HG03457 (cell line): ENCODE data around the gene PSME3.
"Not testable (repeated sequence)": the region's sequence is repeated elsewhere in the genome, so short reads cannot be mapped to it uniquely, and the experiment has no call there.

Source experiments
- ATAC-seq: cut with Tn5 transposase; IDR thresholded peaks from one replicate; pipeline ENCODE4 v1.9.1; 2021; ENCODE audit warnings: moderate number of reproducible peaks; ENCODE audit not compliant: unreplicated experiment

PSME3 gene

DNA sequence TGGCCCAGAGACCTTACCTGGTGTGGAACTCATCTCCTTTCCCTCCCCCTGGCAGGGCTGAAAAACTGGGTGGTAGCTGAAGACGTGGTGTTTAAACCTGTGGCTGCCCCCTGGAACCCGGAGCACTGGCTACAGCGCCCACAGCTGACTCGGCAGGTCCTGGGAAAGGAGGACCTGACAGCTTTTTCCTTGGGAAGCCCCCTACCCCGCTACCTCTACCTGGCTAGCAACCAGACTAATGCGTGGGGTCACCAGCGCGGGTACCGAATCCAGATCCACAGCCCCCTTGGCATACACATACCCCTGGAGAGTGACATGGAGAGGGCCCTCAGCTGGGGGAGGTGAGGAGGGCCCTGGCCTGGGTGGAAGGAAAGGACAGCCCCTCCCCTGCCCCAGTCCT is 15.8 kb downstream of the PSME3 start:
- no peak for ATAC-seq

DNA sequence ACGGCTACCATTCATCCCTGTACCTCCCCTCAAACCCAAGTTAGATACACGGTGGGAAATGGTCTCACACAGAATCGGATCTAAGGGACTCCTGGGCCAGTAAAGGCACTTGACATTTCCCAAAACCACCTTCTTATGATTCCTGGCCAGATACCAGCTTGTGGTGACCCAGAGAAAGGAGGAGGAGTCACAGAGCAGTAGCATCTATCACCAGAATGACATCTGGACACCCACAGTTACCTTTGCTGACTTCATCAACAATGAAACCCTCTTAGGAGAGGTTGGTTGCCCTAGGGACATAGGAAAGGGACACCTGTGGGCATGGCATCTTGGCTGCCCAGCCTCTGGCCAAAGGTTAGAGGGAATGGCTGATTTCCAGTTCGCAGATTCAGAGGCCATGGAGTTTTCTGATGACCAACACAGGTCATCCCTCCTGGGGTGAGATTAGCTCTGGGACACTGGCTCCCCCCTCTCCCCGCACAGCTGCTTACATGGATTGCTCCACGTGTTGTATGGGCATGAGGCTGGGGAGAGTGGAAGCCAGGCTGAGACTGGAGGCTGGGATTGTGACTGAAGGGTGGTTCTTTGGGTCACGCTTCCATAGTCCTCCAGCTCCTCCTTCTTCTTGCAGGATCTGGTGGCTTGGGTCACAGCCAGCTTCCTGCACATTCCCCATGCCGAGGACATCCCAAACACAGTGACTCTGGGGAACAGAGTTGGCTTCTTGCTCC is 16.4 kb downstream of the PSME3 start:
- no peak for ATAC-seq

DNA sequence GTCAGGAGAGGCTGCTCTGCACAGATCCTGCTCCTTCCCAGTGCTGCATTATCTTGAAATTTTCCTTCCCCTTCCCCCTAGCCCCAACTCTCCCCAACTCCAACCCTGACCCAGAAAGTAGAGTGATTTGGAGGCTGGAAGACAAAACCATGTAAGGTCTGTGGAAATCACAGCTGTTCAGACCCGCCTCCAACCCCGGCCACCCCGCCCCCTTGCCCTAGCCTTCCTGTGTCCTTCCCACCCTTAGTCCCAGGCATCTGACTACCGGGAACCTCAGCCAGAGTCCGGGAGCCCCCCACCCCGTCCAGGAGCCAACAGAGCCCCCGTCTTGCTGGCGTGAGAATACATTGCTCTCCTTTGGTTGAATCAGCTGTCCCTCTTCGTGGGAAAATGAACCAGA is 17.8 kb downstream of the PSME3 start, which contains the start of gene AOC3:
Gene AOC3, plus strand, starts transcription at position 246 of the 400 bp plus-strand sequence. Its CDS starts 145 bp downstream, at position 391.
- ATAC-seq: no peak

DNA sequence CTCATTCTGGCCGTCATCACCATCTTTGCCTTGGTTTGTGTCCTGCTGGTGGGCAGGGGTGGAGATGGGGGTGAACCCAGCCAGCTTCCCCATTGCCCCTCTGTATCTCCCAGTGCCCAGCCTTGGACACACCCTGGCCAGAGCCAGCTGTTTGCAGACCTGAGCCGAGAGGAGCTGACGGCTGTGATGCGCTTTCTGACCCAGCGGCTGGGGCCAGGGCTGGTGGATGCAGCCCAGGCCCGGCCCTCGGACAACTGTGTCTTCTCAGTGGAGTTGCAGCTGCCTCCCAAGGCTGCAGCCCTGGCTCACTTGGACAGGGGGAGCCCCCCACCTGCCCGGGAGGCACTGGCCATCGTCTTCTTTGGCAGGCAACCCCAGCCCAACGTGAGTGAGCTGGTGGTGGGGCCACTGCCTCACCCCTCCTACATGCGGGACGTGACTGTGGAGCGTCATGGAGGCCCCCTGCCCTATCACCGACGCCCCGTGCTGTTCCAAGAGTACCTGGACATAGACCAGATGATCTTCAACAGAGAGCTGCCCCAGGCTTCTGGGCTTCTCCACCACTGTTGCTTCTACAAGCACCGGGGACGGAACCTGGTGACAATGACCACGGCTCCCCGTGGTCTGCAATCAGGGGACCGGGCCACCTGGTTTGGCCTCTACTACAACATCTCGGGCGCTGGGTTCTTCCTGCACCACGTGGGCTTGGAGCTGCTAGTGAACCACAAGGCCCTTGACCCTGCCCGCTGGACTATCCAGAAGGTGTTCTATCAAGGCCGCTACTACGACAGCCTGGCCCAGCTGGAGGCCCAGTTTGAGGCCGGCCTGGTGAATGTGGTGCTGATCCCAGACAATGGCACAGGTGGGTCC is 18.4 kb downstream of the PSME3 start:
- not testable (repeated sequence) for ATAC-seq

DNA sequence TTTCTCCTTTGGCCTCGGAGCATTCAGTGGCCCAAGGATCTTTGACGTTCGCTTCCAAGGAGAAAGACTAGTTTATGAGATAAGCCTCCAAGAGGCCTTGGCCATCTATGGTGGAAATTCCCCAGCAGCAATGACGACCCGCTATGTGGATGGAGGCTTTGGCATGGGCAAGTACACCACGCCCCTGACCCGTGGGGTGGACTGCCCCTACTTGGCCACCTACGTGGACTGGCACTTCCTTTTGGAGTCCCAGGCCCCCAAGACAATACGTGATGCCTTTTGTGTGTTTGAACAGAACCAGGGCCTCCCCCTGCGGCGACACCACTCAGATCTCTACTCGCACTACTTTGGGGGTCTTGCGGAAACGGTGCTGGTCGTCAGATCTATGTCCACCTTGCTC is 19.2 kb downstream of the PSME3 start:
- no peak for ATAC-seq

DNA sequence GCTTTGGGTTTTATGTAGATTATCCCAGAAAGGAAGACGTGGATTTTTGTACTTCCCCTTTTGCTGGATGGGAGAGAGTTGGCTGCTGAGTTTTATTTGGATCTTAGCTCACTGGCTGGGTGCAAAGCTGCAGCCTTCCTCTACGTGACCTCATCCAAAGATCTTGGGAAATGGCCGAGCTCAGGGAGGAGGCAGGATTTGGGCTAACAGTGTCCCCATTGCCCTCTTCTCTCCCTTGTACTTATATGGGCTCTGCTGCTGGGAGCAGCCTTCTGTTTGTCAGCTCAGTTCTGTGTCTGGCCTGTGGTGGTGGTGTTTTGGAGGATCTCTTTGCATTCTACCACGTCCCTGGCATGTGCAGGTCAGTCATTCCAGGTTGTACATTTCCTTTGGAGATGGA is 19.8 kb downstream of the PSME3 start:
- ATAC-seq: no peak

DNA sequence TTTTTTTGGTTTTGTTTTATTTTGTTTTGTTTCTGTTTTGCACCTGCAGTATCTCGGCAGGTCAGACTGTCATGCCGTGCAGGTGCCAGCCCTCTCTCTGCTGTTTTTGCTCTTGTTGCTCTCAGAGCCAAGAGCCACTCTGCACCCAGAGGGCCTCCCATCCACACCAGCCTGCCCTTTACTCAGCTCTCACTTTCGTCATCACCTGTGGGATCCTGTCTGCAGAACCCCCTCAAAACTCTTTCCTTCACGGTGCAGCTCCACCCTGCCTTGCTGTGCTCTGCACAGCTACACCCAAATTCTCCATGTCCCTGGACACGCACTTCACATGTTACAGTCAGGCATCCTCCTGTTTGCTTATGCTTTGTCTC is 20.4 kb downstream of the PSME3 start:
- no peak for ATAC-seq

DNA sequence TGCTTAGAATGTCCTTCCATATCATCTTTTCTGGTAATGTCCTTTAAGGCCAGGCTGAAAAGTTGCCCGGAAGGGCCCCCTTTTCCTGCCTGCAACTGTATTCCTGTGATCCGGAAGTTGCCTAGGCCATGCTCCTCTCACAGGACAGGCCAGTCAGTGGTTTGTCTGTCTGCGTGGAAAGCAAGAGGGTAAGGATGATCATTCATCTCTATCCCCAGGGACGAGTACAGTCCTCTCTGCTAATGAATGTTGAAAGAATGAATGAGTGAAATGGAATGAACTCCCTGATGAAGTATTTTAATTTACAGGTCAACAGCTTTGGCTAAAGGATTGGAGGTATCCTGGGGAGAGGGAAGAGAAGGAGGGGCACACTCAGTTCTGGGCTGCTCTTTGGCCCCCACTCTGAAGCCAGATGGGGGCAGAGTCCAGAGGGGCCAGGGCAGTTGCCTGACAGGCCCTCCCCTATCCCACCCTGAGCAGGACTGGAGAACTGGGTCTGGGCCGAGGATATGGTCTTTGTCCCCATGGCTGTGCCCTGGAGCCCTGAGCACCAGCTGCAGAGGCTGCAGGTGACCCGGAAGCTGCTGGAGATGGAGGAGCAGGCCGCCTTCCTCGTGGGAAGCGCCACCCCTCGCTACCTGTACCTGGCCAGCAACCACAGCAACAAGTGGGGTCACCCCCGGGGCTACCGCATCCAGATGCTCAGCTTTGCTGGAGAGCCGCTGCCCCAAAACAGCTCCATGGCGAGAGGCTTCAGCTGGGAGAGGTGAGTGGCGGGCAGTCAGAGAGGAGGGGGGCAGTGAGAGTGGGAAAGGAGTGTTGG is 21.0 kb downstream of the PSME3 start:
- ATAC-seq: no peak

DNA sequence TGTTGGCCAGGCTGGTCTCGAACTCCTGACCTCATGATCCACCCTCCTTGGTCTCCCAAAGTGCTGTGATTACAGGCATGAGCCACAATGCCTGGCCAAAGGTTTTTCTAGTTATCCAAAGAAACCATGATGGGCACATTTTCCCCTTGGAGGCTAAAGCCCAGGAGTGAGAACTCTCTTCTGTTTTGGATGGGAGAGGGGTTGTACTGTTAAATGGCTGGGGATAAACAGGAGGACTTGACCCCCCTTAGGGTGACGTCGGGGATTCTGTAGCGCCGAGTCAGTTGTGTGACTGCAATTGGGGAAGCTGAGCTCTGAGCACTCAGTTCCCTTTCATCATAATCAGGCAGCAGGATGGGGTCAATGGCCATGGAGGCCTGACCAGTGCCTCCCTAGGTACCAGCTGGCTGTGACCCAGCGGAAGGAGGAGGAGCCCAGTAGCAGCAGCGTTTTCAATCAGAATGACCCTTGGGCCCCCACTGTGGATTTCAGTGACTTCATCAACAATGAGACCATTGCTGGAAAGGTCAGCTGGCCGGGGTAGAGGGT is 21.9 kb downstream of the PSME3 start:
- no peak for ATAC-seq

DNA sequence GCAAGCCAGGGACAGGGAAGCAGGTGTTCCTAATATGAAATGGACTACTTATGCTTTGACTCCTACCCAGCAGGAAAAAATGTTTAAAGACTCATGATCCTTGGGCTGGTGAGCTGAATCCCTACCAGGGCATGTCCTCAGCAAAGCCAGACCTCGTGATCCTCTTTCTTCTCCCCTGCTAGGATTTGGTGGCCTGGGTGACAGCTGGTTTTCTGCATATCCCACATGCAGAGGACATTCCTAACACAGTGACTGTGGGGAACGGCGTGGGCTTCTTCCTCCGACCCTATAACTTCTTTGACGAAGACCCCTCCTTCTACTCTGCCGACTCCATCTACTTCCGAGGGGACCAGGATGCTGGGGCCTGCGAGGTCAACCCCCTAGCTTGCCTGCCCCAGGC is 22.9 kb downstream of the PSME3 start:
- ATAC-seq: not testable (repeated sequence)

DNA sequence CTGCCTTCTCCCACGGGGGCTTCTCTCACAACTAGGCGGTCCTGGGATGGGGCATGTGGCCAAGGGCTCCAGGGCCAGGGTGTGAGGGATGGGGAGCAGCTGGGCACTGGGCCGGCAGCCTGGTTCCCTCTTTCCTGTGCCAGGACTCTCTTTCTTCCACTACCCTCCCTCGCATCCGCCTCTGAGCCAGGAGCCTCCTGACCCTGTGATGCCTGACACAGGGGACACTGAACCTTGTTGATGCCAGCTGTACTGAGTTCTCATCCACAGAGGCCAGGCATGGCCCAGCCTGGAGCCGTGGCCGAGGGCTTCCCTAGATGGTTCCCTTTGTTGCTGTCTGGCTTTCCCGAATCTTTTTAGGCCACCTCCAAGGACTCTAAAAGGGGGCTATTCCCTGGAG is 23.3 kb downstream of the PSME3 start:
- not testable (repeated sequence) for ATAC-seq

DNA sequence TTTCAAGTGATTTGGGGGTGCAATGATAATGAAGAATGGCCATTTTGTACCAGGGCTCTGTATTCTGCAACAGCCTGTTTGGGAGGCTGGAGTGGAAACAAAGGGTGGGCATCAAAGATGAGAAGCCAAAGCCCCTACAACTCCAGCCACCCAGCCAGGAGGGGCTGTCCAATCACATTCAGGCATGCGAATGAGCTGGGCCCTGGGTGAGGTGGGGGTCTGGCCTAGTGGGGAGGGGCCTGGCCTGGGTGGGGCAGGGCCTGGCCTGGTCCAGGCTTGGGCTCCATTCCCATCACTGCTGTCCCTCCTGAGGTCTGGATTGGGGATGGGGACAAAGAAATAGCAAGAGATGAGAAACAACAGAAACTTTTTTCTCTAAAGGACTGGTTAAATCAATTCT is 24.2 kb downstream of the PSME3 start:
- no peak for ATAC-seq

DNA sequence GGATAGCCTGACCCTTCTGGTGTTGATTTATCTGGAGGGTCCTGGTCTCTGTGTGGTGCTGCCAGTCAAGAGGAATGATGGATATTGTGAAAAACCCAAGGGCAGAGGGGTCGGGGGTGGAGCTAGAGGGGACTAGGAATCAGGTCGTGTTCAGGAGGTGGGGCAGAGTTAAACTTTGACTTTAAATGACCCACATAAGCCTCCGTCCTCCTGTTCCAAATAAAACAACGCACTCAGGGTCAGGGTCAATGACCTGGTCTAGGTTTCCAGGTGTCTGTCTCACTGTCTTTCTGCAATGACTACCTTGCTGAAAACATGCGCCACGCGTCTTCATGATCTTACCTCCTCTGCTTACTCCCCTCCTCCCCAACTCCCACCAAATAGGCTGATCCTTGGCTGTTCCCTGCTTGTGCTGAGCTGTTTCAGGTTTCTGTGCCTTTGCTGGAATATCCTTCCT is 32.5 kb downstream of the PSME3 start:
- no peak for ATAC-seq

DNA sequence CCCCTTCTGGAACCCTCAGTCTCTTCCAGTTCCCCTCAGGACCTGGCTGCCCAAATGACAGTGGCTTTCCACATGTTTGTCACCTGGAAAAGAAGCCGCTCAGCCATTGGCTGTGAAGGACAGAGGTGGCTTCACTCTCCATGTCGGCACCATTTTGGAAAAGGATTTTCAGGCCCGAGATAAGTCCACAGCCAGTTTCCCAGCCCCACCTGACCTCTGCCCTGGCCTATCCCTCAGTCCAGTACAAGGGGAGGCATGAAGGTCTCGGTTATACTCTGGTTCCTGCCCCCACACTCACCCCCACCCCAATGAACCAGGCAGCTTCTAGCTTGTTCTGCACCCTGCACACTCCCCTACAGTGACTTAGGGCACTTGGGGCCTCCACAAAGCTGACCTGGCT is 33.0 kb downstream of the PSME3 start:
- no peak for ATAC-seq

DNA sequence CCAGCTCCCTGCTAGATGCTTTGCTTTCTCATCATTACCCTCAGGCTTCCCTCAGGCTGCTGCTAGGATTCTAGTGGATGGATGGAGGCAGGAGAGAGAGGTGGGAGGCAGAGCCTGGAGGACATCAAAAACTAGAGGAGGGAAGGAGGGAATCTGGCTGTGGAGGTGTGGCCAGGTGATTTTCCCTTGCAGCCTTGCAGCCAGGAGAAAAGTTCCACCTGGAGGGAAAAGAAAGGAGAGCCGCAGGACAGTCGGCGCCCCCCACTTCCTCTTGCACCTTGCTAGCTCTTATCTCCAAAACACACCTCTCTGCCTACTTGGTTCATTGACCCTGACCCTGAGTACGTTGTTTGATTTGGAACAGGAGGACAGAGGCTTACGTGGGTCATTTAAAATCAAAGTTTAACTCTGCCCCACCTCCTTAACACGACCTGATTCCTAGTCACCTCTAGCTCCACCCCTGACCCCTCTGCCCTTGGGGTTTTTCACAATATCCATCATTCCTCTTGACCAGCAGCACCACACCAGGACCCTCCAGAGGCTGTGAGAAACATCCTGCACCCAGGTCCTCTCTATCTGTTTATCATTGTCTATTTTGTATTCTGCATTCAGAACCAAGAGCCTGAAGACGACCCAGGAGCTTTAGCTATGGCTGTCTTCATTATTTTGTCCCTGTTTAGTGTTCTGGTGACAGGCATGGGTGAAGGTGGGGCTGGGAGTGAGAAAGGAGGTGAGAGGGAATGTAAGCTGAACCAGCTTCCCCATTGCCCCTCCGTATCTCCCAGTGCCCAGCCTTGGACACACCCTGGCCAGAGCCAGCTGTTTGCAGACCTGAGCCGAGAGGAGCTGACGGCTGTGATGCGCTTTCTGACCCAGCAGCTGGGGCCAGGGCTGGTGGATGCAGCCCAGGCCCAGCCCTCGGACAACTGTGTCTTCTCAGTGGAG is 33.7 kb downstream of the PSME3 start:
- no peak for ATAC-seq

DNA sequence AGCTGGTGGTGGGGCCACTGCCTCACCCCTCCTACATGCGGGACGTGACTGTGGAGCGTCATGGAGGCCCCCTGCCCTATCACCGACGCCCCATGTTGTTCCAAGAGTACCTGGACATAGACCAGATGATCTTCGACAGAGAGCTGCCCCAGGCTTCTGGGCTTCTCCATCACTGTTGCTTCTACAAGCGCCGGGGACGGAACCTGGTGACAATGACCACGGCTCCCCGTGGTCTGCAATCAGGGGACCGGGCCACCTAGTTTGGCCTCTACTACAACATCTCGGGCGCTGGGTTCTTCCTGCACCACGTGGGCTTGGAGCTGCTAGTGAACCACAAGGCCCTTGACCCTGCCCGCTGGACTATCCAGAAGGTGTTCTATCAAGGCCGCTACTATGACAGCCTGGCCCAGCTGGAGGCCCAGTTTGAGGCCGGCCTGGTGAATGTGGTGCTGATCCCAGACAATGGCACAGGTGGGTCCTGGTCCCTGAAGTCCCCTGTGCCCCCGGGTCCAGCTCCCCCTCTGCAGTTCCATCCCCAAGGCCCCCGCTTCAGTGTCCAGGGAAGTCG is 34.6 kb downstream of the PSME3 start:
- ATAC-seq: not testable (repeated sequence)

DNA sequence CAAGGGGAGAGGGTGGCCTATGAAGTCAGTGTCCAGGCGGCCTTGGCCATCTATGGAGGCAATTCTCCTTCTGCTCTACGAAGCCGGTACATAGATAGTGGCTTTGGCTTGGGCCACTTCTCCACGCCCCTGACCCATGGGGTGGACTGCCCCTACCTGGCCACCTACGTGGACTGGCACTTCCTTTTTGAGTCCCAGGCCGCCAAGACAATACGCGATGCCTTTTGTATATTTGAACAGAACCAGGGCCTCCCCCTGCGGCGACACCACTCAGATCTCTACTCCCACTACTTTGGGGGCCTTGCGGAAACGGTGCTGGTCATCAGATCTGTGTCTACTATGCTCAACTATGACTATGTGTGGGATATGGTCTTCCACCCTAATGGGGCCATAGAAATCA is 35.1 kb downstream of the PSME3 start:
- no peak for ATAC-seq

DNA sequence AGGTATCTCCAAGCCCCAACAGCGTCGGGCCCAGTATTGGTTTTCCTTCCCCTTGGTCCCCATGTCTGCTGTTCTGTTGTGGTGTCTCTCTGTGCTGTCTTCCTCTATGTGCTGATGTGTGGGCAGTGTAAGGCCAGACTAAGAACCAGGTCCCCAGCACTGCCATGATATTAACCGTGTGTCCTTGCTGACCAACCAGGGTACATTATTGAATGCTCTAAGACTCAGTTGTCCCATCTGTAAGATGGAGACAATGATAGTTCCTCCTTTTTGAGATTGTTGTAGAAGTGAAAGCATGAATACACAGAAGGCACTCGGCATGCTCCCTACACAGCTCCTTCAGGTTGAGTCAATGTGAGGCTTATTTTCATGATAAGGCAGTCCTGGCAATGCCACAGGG is 38.5 kb downstream of the PSME3 start:
- ATAC-seq: no peak

DNA sequence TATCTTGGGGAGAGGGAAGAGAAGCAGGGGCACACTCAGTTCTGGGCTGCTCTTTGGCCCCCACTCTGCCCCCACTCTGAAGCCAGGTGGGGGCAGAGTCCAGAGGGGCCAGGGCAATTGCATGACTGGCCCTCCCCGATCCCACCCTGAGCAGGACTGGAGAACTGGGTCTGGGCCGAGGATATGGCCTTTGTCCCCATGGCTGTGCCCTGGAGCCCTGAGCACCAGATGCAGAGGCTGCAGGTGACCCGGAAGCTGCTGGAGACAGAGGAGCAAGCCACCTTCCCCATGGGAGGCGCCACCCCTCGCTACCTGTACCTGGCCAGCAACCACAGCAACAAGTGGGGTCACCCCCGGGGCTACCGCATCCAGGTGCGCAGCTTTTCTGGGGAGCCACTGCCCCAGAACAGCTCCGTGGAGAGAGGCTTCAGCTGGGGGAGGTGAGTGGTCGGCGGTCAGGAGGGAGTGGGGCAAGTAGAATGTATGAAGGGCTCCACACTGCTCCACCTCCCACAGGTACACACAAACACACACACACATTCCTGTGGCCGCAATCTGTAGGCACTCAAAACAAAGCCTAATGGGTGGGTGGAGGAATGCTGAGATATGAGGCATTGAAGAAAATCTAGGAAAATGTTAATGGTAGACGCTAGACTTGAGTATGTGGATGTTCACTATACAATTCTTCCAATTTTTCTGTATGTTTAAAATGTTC is 39.2 kb downstream of the PSME3 start:
- no peak for ATAC-seq
